ENCODE measurements around the gene SLC39A8.

SLC39A8 gene

DNA sequence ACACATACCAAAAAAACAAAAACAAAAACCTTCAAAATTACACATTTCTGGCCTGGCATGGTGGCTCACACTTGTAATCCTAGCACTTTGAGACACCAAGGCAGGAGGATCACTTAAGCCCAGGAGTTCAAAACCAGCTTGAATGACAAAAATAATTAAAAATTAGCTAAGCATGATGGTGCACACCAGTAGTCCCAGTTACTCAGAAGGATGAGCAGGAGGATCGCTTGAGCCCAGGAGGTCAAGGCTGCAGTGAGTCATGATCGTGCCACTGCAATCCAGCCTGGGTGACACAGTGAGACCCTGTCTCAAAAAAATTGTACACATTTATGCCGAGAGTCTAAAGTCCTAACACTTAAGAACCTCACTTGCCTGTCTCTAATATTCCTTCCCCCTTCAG, 18.3 kb downstream of the SLC39A8 start:
- CTCF ChIA-PET, result no interaction called here
- no peak for DNase-seq (ENCODE audit: low spot score)
- TF ChIP-seq, protein P1, sequence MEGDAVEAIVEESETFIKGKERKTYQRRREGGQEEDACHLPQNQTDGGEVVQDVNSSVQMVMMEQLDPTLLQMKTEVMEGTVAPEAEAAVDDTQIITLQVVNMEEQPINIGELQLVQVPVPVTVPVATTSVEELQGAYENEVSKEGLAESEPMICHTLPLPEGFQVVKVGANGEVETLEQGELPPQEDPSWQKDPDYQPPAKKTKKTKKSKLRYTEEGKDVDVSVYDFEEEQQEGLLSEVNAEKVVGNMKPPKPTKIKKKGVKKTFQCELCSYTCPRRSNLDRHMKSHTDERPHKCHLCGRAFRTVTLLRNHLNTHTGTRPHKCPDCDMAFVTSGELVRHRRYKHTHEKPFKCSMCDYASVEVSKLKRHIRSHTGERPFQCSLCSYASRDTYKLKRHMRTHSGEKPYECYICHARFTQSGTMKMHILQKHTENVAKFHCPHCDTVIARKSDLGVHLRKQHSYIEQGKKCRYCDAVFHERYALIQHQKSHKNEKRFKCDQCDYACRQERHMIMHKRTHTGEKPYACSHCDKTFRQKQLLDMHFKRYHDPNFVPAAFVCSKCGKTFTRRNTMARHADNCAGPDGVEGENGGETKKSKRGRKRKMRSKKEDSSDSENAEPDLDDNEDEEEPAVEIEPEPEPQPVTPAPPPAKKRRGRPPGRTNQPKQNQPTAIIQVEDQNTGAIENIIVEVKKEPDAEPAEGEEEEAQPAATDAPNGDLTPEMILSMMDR (conservative IDR thresholded peaks at IDR 0.05; ENCODE audit: low read depth), result no peak
- POLR2A ChIA-PET (ENCODE audit: low non-redundant PET), result no interaction called here
- no peak overlapping the region for H3K27ac ChIP-seq

DNA sequence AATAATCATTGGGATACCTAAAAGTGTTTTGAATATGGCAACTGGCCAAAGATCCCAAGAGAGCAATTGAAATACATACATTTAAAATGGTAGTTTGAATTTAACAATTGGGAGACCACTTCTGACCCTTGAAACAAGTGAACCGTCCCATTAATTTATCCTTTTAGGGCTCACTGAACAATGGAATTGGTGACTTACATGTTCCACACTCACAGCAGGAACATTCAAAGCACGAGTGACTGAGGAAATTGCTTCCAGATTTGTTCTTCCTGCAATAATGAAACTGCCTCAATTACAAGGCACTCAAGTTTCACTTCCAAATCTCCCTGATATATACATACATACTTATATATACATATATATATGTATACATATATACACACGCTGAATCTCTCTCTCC, 20.6 kb downstream of the SLC39A8 start:
- no peak overlapping the region for H3K27ac ChIP-seq
- TF ChIP-seq, protein P1 (conservative IDR thresholded peaks at IDR 0.05; ENCODE audit: low read depth), result no peak
- ChIA-PET CTCF (interaction anchor here (0.7 kb wide), 1 partner anchor 59 kb away, joined by 3 read pairs; no protein-coding TSS in a partner anchor), POLR2A (ENCODE audit: low non-redundant PET) (no interaction called here)
- no peak for DNase-seq (ENCODE audit: low spot score)

DNA sequence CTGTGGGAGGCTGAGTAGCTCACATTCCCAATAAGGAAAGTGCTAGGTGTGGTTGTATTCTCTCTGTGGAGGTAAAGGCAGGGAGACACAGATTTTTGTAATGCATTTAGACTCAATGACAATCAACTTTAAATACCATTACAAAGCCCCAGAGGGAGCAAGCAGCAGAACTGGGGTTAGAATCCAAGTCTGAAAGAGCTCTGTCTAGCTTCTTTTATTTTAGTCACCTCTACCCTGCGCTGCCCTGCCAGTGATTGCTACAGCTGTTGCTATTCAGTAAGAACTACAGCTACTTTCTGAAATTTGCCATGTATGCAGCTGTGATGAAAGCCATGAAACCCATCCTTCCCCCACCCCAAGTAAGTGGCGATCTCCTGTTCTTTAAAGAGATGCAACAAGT, 22.5 kb downstream of the SLC39A8 start:
- POLR2A ChIA-PET (ENCODE audit: low non-redundant PET), result interaction anchor here (0.6 kb wide), 1 partner anchor 58 kb away, joined by 3 read pairs; no protein-coding TSS in a partner anchor
- TF ChIP-seq, protein P1 (conservative IDR thresholded peaks at IDR 0.05; ENCODE audit: low read depth), result no peak
- H3K27ac ChIP-seq, result no peak overlapping the region
- CTCF ChIA-PET, result no interaction called here
- no peak for DNase-seq (ENCODE audit: low spot score)

DNA sequence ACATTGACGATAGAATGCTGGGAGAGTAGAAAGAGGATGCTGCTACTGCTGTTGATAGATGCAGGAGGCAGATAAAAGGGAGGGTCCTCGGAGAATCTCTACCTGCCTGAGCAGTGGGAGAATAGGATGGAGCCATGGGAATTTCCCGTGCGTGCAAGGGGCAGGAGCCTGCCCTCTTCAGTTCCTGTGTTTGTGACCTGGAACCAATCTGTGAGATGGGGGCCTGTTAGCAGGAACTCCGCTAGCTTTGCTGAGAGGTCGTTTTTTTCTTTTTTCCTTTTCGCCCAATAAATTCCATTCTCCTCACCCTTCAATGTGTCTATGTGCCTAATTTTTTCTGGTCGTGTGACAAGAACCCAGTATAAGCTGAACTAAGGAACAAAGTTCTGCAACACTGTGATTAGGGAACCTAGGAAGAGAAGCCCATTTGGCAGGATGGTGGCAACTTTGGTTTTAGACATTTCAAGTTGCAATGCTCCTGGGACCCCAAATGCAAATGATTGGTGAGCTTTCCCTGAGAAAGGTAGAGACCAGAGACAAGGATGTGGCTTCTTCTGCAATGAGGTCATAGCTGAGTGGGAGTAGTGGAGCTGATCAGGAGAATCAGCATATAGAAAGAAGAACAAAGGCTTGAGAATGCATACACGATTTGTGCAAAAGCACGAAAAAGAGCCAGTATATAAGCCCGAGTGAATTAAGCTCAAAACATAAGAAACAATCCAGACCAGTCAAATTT, 23.9 kb downstream of the SLC39A8 start:
- CTCF ChIA-PET, result interaction anchor here (0.6 kb wide), 1 partner anchor 14 kb away, joined by 4 read pairs; no protein-coding TSS in a partner anchor
- POLR2A ChIA-PET (ENCODE audit: low non-redundant PET), result no interaction called here
- TF ChIP-seq, protein P1 (conservative IDR thresholded peaks at IDR 0.05; ENCODE audit: low read depth), result no peak
- no peak for DNase-seq (ENCODE audit: low spot score)
- no peak overlapping the region for H3K27ac ChIP-seq

DNA sequence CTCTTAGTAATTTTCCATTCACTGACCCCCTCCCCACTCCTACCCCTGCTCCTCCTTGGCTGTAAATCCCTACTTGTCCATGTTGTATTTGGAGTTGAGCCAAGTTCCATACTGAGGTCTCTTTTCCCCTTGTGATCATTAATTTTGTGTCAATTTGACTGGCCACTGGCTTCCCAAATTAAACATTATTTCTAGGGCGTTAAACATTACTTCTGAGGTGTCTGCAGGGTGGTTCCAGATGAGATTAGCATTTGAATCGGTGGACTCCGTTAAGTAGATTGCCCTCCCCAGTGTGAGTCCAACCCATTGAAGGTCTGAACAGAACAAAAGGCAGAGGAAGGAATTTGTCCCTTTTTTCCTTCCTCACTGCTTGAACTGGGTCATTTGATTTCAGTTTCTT, 25.7 kb downstream of the SLC39A8 start:
- TF ChIP-seq, protein P1 (conservative IDR thresholded peaks at IDR 0.05; ENCODE audit: low read depth), result no peak
- CTCF ChIA-PET, result no interaction called here
- no peak for DNase-seq (ENCODE audit: low spot score)
- H3K27ac ChIP-seq, result no peak overlapping the region
- POLR2A ChIA-PET (ENCODE audit: low non-redundant PET), result no interaction called here

DNA sequence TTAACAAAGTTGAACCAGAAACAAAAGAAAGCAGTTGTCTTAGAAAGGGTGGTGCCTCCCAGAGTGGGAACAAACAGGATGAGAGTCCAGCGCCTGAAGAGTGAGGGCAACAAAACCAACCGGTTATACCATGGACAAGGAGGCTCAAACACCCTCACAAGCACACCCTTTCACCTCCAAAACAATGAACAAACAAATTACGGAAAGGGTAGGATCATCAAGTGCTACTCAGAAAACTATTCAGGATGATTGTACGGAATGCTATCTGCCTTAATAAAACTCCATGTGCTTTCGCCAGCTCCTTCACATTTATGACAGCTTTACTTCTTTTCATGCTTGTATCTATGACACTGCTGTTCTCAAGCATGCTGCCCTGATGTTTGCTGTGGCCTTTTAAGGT, 26.8 kb downstream of the SLC39A8 start:
- TF ChIP-seq, protein P1 (conservative IDR thresholded peaks at IDR 0.05; ENCODE audit: low read depth), result no peak
- no peak for DNase-seq (ENCODE audit: low spot score)
- H3K27ac ChIP-seq, result no peak overlapping the region
- ChIA-PET CTCF (interaction anchor here (0.6 kb wide), 1 partner anchor 71 kb away, joined by 3 read pairs; no protein-coding TSS in a partner anchor), POLR2A (ENCODE audit: low non-redundant PET) (no interaction called here)
